Sigmoid colon (tissue), 4 donors: Measurements from ENCODE around the gene CLIP4.

ENCODE experiments used
- EP300 ChIP-seq, 4 donors: sonication (generic); formaldehyde crosslinking; IDR thresholded peaks; one replicate each; pipeline ENCODE4 v1.6.1; 2017; ENCODE audit warnings: antibody characterized with exemption in 4 of 4
- POLR2A ChIP-seq, 2 donors: fragments of 450-650 bp; IDR thresholded peaks; one replicate each; pipeline ENCODE4 v1.6.1; 2016; ENCODE audit warnings: antibody characterized with exemption in 2 of 2, mild to moderate bottlenecking in 2 of 2, moderate library complexity in 2 of 2
- POLR2AphosphoS5 ChIP-seq, 4 donors: sonication (generic); formaldehyde crosslinking; IDR thresholded peaks; one replicate each; pipeline ENCODE4 v1.6.1; 2017; ENCODE audit warnings: antibody characterized with exemption in 4 of 4
- TF ChIP-seq, protein P1 (sequence below), 4 experiments: fragments of 450-650 bp in 3 of 4; fragments of 200-600 bp in 1 of 4; IDR thresholded peaks; one replicate each; pipeline ENCODE4 v1.5.1; 2016 to 2019; ENCODE audit warnings: antibody characterized with exemption in 4 of 4, mild to moderate bottlenecking in 3 of 4, moderate library complexity in 2 of 4

DNA sequence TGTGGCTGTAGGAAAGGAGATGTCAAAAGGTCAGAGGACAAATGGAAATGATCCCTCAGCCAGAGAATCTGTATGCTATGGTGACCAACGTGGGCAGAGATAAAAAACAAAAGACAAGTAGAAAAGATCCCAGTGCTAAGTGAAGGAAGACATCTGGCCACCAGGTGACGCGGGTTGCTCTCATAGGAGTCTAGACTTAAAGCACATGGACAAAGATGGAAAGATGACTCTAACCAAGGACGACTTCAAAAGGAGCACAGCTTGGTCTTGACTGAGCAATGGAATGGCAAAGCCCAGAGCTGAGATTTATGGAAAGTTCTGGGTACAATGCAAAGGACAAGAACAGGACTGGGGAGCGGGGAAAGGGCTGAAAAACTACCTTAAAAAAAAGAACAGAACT is 96.8 kb downstream of the CLIP4 start:
- TF ChIP-seq, protein P1, sequence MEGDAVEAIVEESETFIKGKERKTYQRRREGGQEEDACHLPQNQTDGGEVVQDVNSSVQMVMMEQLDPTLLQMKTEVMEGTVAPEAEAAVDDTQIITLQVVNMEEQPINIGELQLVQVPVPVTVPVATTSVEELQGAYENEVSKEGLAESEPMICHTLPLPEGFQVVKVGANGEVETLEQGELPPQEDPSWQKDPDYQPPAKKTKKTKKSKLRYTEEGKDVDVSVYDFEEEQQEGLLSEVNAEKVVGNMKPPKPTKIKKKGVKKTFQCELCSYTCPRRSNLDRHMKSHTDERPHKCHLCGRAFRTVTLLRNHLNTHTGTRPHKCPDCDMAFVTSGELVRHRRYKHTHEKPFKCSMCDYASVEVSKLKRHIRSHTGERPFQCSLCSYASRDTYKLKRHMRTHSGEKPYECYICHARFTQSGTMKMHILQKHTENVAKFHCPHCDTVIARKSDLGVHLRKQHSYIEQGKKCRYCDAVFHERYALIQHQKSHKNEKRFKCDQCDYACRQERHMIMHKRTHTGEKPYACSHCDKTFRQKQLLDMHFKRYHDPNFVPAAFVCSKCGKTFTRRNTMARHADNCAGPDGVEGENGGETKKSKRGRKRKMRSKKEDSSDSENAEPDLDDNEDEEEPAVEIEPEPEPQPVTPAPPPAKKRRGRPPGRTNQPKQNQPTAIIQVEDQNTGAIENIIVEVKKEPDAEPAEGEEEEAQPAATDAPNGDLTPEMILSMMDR (IDR thresholded peaks at IDR 0.05) = no peak
- TF ChIP-seq POLR2A (IDR thresholded peaks at IDR 0.05) (no peak), POLR2AphosphoS5 (IDR thresholded peaks at IDR 0.05) (no peak), EP300 (IDR thresholded peaks at IDR 0.05) (no peak)
